Pancreas (tissue), 10 donors: ENCODE results near the gene SLC35G2. TPM values are rescaled to one million over a fixed set of nuclear protein-coding genes. Genes with fewer than 3 reads are reported as not detected.

Experiments
- ATAC-seq, 4 donors: fragments of 200-7000 bp; cut with Tn5 transposase; one replicate each; pipeline versions ENCODE4 v1.8.0 to v1.9.1; 2020; ENCODE audit warnings: mild to moderate bottlenecking in 4 of 4, moderate library complexity in 4 of 4
- DNase-seq, 6 donors: peaks; one replicate each; pipeline ENCODE4 v3.0.0-alpha.2; 2020
- FAIRE-seq: peaks from 2 replicates; lab custom pipeline; 2012; peaks lifted over from hg19 to GRCh38; lab: Jason Lieb, UNC
- H3K27ac ChIP-seq, 4 donors: fragments of 200-600 bp; sonication (generic); 1 replicate in 3 of 4; 2 replicates in 1 of 4; pipeline versions ENCODE4 v1.5.0 to v1.8.0; 2020
- H3K27me3 ChIP-seq, 4 donors: fragments of 200-600 bp; one replicate each; pipeline ENCODE4 v1.8.0; 2021
- H3K36me3 ChIP-seq, 3 donors: fragments of 200-600 bp; sonication (generic) in 1 of 3; one replicate each; pipeline versions ENCODE4 v1.5.0 to v1.8.0; 2020 to 2021
- H3K4me1 ChIP-seq, 3 donors: fragments of 200-600 bp; one replicate each; pipeline ENCODE4 v1.8.0; 2021
- H3K4me3 ChIP-seq, 4 donors: fragments of 200-600 bp; sonication (generic) in 2 of 4; one replicate each; pipeline versions ENCODE4 v1.5.0 to v1.8.0; 2020 to 2021
- H3K9me3 ChIP-seq, 4 donors: fragments of 200-600 bp; one replicate each; pipeline ENCODE4 v1.8.0; 2021
- CTCF ChIP-seq, 4 donors: fragments of 200-600 bp; sonication (generic) in 3 of 4; IDR thresholded peaks; one replicate each; pipeline versions ENCODE4 v1.5.0 to v1.8.0; 2021; ENCODE audit warnings: antibody characterized with exemption in 4 of 4
- WGBS, 2 donors: extraction: QIAGEN DNeasy Blood & Tissue Kit; methylation state at CpG; one replicate each; pipeline ENCODE4 v1.1.7; 2013; 5-methylcytosine and 5-hydroxymethylcytosine counted together
- intact Hi-C, 3 donors: fragments of 100-400 bp; cut with DNase I; formaldehyde crosslinking; loops; one replicate each; pipeline versions ENCODE4 v1.11.1 to v1.14.2; 2022
- polyA plus RNA-seq, 2 donors: library from polyadenylated mRNA; stranded (reverse); fragments of 200-250 nt; gene quantifications; one replicate each; pipeline ENCODE4 v1.2.3, GENCODE V29; 2013
- total RNA-seq, 6 donors: library from RNA; stranded (reverse); fragmentation: NEBNext Ultra II Directional in 4 of 6; extraction: Animal tissue kit (Norgen Biotek cat#: 25700) in 4 of 6; gene quantifications; one replicate each; pipeline versions ENCODE4 v1.2.1 to v1.2.4, GENCODE V29; 2021 to 2023
- donor health status: healthy with polysubstance abuse.
- donor health status: DM: no; HTN: no; CAD: no; lungs with moderate emphysema.
- donor health status: DM: no; HTN: no; CAD: no.
- donor health status: control.
- donor health status: control.
- donor health status: Bipolar disorder and iron deficiency.
- donor health status: DM: yes; HTN: yes; CAD: no.
- donor health status: DM: no; HTN: no; CAD: no.
- donor health status: DM: no; HTN: no; CAD: no.
- donor health status: DM: yes; HTN: yes; CAD: no.

SLC35G2 gene
- total and polyA plus RNA-seq, 8 donors: 1.5 to 8.9 (median 3.2) TPM

GRCh38 chr3:136838641-136839555, 20.0 kb downstream of the SLC35G2 start:
- peaks cover 0 to 9% (median 0%) of the 10 kb centered on the region in 3 donors for H3K4me1 ChIP-seq
- ATAC-seq (peak in 1 of 4 donors; percentile 57), DNase-seq (no peak), FAIRE-seq (no peak)
- intact Hi-C loops: no loop called here
- no peaks in the 10 kb centered on the region for H3K9me3 ChIP-seq
- H3K4me3 ChIP-seq: no peak overlapping the region
- H3K27ac ChIP-seq: no peak overlapping the region
- 46 to 56% methylated on average over 1 of the region's 1 CpG for WGBS, 2 donors
- no peak for TF ChIP-seq CTCF (IDR thresholded peaks at IDR 0.05)
- no peaks in the 10 kb centered on the region for H3K27me3 ChIP-seq
- H3K36me3 ChIP-seq: no peaks in the 10 kb centered on the region

- H3K9me3 ChIP-seq: no peaks in the 10 kb centered on the region
- FAIRE-seq (no peak), ATAC-seq (no peak), DNase-seq (no peak)
- no peak overlapping the region for H3K4me3 ChIP-seq
- H3K4me1 ChIP-seq: peaks cover 0 to 9% (median 0%) of the 10 kb centered on the region in 3 donors
- intact Hi-C loops: no loop called here
- no peaks in the 10 kb centered on the region for H3K36me3 ChIP-seq
- H3K27ac ChIP-seq: no peak overlapping the region
- H3K27me3 ChIP-seq: no peaks in the 10 kb centered on the region
- TF ChIP-seq CTCF (IDR thresholded peaks at IDR 0.05): no peak
These were observed 20.6 kb downstream of the SLC35G2 start for GRCh38 chr3:136839556-136839931.

GRCh38 chr3:136840252-136840651, 21.3 kb downstream of the SLC35G2 start:
- Histone ChIP-seq H3K9me3 (no peaks in the 10 kb centered on the region), H3K36me3 (no peaks in the 10 kb centered on the region), H3K27ac (no peak overlapping the region), H3K27me3 (no peaks in the 10 kb centered on the region), H3K4me1 (peaks cover 0 to 4% (median 0%) of the 10 kb centered on the region in 3 donors), H3K4me3 (no peak overlapping the region)
- TF ChIP-seq CTCF (IDR thresholded peaks at IDR 0.05): no peak
- intact Hi-C loops: no loop called here
- 94 to 95% methylated on average over 2 of the region's 2 CpGs for WGBS, 2 donors
- DNase-seq: no peak
- no peak for ATAC-seq
- FAIRE-seq: no peak

- FAIRE-seq (no peak), DNase-seq (no peak), ATAC-seq (no peak)
- Histone ChIP-seq H3K36me3 (no peaks in the 10 kb centered on the region), H3K4me1 (no peaks in the 10 kb centered on the region), H3K27ac (no peak overlapping the region), H3K4me3 (no peak overlapping the region), H3K27me3 (no peaks in the 10 kb centered on the region), H3K9me3 (no peaks in the 10 kb centered on the region)
- intact Hi-C loops: no loop called here
- WGBS, 2 donors: 88 to 93% methylated on average over 1 of the region's 1 CpG
- no peak for TF ChIP-seq CTCF (IDR thresholded peaks at IDR 0.05)
These were observed 23.4 kb downstream of the SLC35G2 start for GRCh38 chr3:136842294-136842693.

- 90 to 100% methylated on average over 1 of the region's 1 CpG for WGBS, 2 donors
- ATAC-seq: no peak
These were observed 25.8 kb downstream of the SLC35G2 start for GRCh38 chr3:136844724-136845123.

More at GRCh38 chr3:136844724-136845123, 25.8 kb downstream of the SLC35G2 start:
- intact Hi-C loops: no loop called here
- Histone ChIP-seq H3K9me3 (no peaks in the 10 kb centered on the region), H3K4me3 (no peak overlapping the region), H3K36me3 (no peaks in the 10 kb centered on the region), H3K27ac (no peak overlapping the region), H3K4me1 (no peaks in the 10 kb centered on the region), H3K27me3 (no peaks in the 10 kb centered on the region)
- DNase-seq (no peak), FAIRE-seq (no peak)
- no peak for TF ChIP-seq CTCF (IDR thresholded peaks at IDR 0.05)
